PC-9 (cell line): ENCODE measurements around the gene GLOD5. TPM values are rescaled to one million over a fixed set of nuclear protein-coding genes. Genes with fewer than 3 reads are reported as not detected.

Experiments used
- BruUV-seq: library from RNA; stranded (reverse); fragments of 400-500 nt; replicated peaks from 2 replicates; lab custom pipeline; 2021; lab: Mats Ljungman, UMichigan
- CTCF ChIA-PET: fragments of 300-600 bp; sonication (Branson Sonifier 250); formaldehyde crosslinking; loops from one replicate; lab custom pipeline; 2022; ENCODE audit warnings: antibody characterized with exemption; lab: Charles Lee
- POLR2A ChIA-PET: fragments of 300-600 bp; sonication (Branson Sonifier 250); formaldehyde crosslinking; loops from one replicate; lab custom pipeline; 2022; ENCODE audit warnings: antibody characterized with exemption; ENCODE audit not compliant: unreplicated experiment; lab: Charles Lee
- DNase-seq, 2 experiments: peaks; one replicate each; pipeline versions ENCODE4 v3.0.0 to v3.0.0-alpha.2; 2015 to 2022; ENCODE audit warnings: mixed read lengths in 1 of 2
- H2AFZ ChIP-seq: fragments of 200-600 bp; sonication (generic); 2 replicates; pipeline ENCODE4 v1.8.1; 2017; ENCODE audit warnings: antibody characterized with exemption
- H3F3A ChIP-seq: fragments of 200-600 bp; sonication (generic); 2 replicates; pipeline ENCODE4 v1.8.1; 2017; ENCODE audit warnings: antibody characterized with exemption, mild to moderate bottlenecking, low read depth; ENCODE audit not compliant: insufficient read depth
- H3K27ac ChIP-seq: fragments of 200-600 bp; sonication (generic); 2 replicates; pipeline ENCODE4 v1.6.1; 2016; ENCODE audit warnings: mixed run types
- H3K27me3 ChIP-seq: fragments of 200-600 bp; sonication (generic); 2 replicates; pipeline ENCODE4 v1.6.1; 2016; ENCODE audit warnings: low read depth, mixed run types; ENCODE audit not compliant: insufficient read depth
- H3K36me3 ChIP-seq: fragments of 200-600 bp; sonication (generic); 2 replicates; pipeline ENCODE4 v1.6.1; 2016; ENCODE audit warnings: low read depth, mixed run types
- H3K4me1 ChIP-seq: fragments of 200-600 bp; sonication (generic); replicated peaks from 2 replicates; pipeline ENCODE4 v1.6.1; 2016; ENCODE audit warnings: mixed run types; ENCODE audit not compliant: insufficient read depth
- H3K4me2 ChIP-seq: fragments of 200-600 bp; sonication (generic); 2 replicates; pipeline ENCODE4 v1.6.1; 2017; ENCODE audit warnings: mixed run types
- H3K4me3 ChIP-seq: fragments of 200-600 bp; sonication (generic); 2 replicates; pipeline ENCODE4 v1.6.1; 2016; ENCODE audit warnings: mixed run types
- H3K79me2 ChIP-seq: fragments of 200-600 bp; sonication (generic); 2 replicates; pipeline ENCODE4 v1.6.1; 2017; ENCODE audit warnings: low read depth, mixed run types
- H3K9me2 ChIP-seq: fragments of 200-600 bp; sonication (generic); 2 replicates; pipeline ENCODE4 v1.8.1; 2017; ENCODE audit warnings: mild to moderate bottlenecking; ENCODE audit not compliant: insufficient read depth
- H3K9me3 ChIP-seq: fragments of 200-600 bp; sonication (generic); 2 replicates; pipeline ENCODE4 v1.8.1; 2016; ENCODE audit warnings: low read depth; ENCODE audit not compliant: insufficient read depth
- H4K20me1 ChIP-seq: fragments of 200-600 bp; sonication (generic); 2 replicates; pipeline ENCODE4 v1.8.1; 2017; ENCODE audit not compliant: insufficient read depth
- EZH2 ChIP-seq: fragments of 200-600 bp; sonication (generic); IDR thresholded peaks from 2 replicates; pipeline ENCODE4 v1.8.0; 2017; ENCODE audit warnings: antibody characterized with exemption, low read depth
- intact Hi-C: fragments of 100-400 bp; cut with micrococcal nuclease; formaldehyde crosslinking; loops from one replicate; pipeline ENCODE4 v1.10.0; 2022; ENCODE audit not compliant: unreplicated experiment
- total RNA-seq: library from RNA; stranded (reverse); gene quantifications from 2 replicates; pipeline ENCODE4 v1.2.3, GENCODE V29; 2021
- TF ChIP-seq, protein P1 (sequence below): fragments of 200-600 bp; sonication (generic); conservative IDR thresholded peaks from 2 replicates; pipeline ENCODE4 v1.6.1; 2017; ENCODE audit warnings: mixed run types, antibody characterized with exemption, mild to moderate bottlenecking, moderate library complexity

Gene GLOD5
- total RNA-seq, 1 experiment from 2014 or later = not detected

DNA sequence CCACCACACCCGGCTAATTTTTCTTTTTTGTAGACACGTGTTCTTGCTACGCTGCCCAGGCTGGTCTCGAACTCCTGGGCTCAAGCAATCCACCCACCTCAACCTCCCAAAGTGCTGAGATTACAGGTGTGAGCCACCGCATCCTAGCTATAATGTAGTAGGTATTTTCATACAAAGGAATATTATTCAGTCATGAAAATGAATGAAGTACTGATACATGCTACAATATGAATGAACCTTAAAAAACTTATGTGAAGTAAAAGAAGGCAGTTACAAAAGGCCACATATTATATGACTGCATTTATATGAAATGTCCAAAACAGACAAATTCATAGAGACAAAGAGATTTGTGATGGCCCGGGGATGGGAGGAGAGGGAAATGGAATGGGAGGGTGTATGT, 20.2 kb downstream of the GLOD5 start:
- no peak overlapping the region for H3K4me2 ChIP-seq
- H3K27me3 ChIP-seq = no peaks in the 10 kb centered on the region
- POLR2A ChIA-PET = no interaction called here
- H2AFZ ChIP-seq = no peak overlapping the region
- no peaks in the 10 kb centered on the region for H3K36me3 ChIP-seq
- DNase-seq = no peak
- TF ChIP-seq, protein P1, sequence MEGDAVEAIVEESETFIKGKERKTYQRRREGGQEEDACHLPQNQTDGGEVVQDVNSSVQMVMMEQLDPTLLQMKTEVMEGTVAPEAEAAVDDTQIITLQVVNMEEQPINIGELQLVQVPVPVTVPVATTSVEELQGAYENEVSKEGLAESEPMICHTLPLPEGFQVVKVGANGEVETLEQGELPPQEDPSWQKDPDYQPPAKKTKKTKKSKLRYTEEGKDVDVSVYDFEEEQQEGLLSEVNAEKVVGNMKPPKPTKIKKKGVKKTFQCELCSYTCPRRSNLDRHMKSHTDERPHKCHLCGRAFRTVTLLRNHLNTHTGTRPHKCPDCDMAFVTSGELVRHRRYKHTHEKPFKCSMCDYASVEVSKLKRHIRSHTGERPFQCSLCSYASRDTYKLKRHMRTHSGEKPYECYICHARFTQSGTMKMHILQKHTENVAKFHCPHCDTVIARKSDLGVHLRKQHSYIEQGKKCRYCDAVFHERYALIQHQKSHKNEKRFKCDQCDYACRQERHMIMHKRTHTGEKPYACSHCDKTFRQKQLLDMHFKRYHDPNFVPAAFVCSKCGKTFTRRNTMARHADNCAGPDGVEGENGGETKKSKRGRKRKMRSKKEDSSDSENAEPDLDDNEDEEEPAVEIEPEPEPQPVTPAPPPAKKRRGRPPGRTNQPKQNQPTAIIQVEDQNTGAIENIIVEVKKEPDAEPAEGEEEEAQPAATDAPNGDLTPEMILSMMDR = no peak
- no peak for TF ChIP-seq EZH2
- H3F3A ChIP-seq = no peaks in the 10 kb centered on the region
- no peaks in the 10 kb centered on the region for H3K9me2 ChIP-seq
- no peaks in the 10 kb centered on the region for H3K9me3 ChIP-seq
- no peaks in the 10 kb centered on the region for H4K20me1 ChIP-seq
- intact Hi-C loops = no loop called here
- H3K27ac ChIP-seq = no peak overlapping the region
- H3K79me2 ChIP-seq = no peaks in the 10 kb centered on the region
- BruUV-seq = no TSS peak
- H3K4me1 ChIP-seq = no peaks in the 10 kb centered on the region
- CTCF ChIA-PET = no interaction called here
- H3K4me3 ChIP-seq = no peak overlapping the region

DNA sequence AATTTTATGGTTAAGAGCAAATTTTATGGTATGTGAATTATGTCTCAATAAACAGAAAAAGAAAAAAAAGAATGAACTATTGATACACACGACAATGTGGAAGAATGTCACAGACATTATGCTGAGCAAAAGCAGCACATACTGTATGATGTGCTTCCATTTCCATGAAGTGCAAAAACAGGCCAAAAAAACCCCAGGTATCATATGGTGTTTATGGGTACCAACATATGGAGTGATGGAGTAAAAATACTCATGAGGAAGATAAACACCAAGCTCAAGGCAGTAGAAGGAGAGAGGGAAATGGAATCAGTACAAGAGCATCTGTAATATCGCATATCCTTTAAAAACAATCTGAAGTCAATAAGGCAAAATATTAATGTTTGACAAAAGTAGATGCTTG, 20.7 kb downstream of the GLOD5 start:
- CTCF ChIA-PET = no interaction called here
- no TSS peak for BruUV-seq
- DNase-seq = no peak
- TF ChIP-seq EZH2 = no peak
- TF ChIP-seq, protein P1 = no peak
- Histone ChIP-seq H3K27me3 (no peaks in the 10 kb centered on the region), H3F3A (no peaks in the 10 kb centered on the region), H3K9me2 (no peaks in the 10 kb centered on the region), H3K4me2 (no peak overlapping the region), H3K4me3 (no peak overlapping the region), H3K4me1 (no peaks in the 10 kb centered on the region), H3K79me2 (no peaks in the 10 kb centered on the region), H3K36me3 (no peaks in the 10 kb centered on the region), H3K27ac (no peak overlapping the region), H4K20me1 (no peaks in the 10 kb centered on the region), H2AFZ (no peak overlapping the region), H3K9me3 (no peaks in the 10 kb centered on the region)
- POLR2A ChIA-PET = no interaction called here
- intact Hi-C loops = no loop called here

DNA sequence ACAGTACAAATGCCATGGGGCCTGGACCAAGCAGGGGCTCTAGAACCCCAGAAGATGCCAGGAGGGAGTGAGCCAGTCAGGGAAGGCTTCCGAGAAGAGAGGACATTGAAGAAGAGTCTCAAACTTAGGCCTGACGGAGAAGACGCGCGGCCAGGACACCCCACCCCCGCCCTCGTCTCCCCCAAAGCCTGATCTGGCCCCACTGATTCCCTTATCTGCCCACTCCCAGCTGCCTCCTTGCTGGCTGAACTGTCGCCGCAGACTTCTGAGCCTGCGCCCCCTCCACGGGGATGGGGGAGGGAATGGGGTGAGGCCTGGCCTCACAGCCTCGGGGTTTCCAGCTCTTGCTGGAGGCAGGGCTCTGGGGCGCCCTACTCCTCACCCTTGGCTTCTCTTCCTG, 21.2 kb downstream of the GLOD5 start:
- H3K4me3 ChIP-seq = no peak overlapping the region
- no peaks in the 10 kb centered on the region for H3F3A ChIP-seq
- H3K79me2 ChIP-seq = no peaks in the 10 kb centered on the region
- no peaks in the 10 kb centered on the region for H3K27me3 ChIP-seq
- H3K36me3 ChIP-seq = no peaks in the 10 kb centered on the region
- no peaks in the 10 kb centered on the region for H3K9me2 ChIP-seq
- no peaks in the 10 kb centered on the region for H4K20me1 ChIP-seq
- POLR2A ChIA-PET = no interaction called here
- no peak for TF ChIP-seq EZH2
- TF ChIP-seq, protein P1 = no peak
- H3K27ac ChIP-seq = no peak overlapping the region
- no peaks in the 10 kb centered on the region for H3K9me3 ChIP-seq
- intact Hi-C loops = no loop called here
- H2AFZ ChIP-seq = no peak overlapping the region
- H3K4me2 ChIP-seq = no peak overlapping the region
- CTCF ChIA-PET = no interaction called here
- BruUV-seq = no TSS peak
- no peaks in the 10 kb centered on the region for H3K4me1 ChIP-seq
- DNase-seq = no peak
